ENCODE results near the gene TTI1. TPM values are rescaled to one million over a fixed set of nuclear protein-coding genes. Genes with fewer than 3 reads are reported as not detected.

TTI1 gene
- total and polyA plus RNA-seq, 9 of the 15 experiments (the other 6 are each of a cell fraction or from before 2014, with no cell fraction given), result 9.8 to 55.1 (median 39.4) TPM

GRCh38 chr20:38034961-38035360, 1.7 kb upstream of the TTI1 start (continued):
- TF ChIP-seq CSDE1 (IDR thresholded peaks at IDR 0.05), result no peak
- 0 out of 4 replicates have a peak, but pooled peaks of 1 of the 2 experiments have one; percentile 22 for TF ChIP-seq TRIM24 (IDR thresholded peaks at IDR 0.05)
- TF ChIP-seq HMGN3 (IDR thresholded peaks at IDR 0.05; ENCODE audit: borderline replicate concordance, extremely low read depth, insufficient read length, low read depth, low read length), result no peak
- TF ChIP-seq ADNP (tag; IDR thresholded peaks at IDR 0.05), result no peak
- TF ChIP-seq CAMTA2 (CRISPR knock-in tag; conservative IDR thresholded peaks at IDR 0.05), result no peak
- TF ChIP-seq ZBTB1 (CRISPR knock-in tag; IDR thresholded peaks at IDR 0.05; ENCODE audit: borderline replicate concordance, low read depth), result no peak

DNA sequence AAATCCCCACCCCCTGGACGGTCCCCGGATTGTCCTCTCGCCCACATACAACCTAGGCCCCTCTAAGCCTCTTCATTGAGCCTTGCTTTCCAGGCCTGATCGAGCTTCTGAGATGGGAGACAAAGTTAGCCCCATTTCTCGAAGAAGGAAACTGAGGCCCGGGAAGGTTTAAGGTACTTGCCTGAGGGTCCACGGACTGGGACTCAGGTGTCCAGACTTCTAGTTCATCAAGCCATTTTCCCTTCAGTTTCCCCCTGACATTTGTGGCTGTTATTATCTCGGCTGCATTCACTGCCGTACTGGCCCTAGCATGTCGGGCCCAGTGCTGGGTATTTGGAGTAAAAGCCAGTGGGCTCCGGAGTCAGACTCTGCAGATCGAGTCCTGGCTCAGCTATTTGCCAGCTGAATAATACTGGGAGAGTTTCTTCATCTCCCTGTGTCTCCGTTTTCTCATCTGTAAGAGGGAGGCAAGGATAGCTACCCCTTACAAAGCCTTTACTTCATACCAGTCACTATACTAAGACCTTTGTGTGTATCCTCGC, 923 bp upstream of the TTI1 start:
- Histone ChIP-seq H3K4me3 (peak overlapping the region; percentile 96), H3K4me1 (replicated peaks in 1 of 2; ENCODE audit: control insufficient read depth in 2 of 2, insufficient read depth in 2 of 2, low read length in 2 of 2) (peaks cover 24 to 40% of the 10 kb centered on the region in 2 experiments; a peak in 4 of 5 replicates), H2AFZ (ENCODE audit: low read depth, low read length) (peak overlapping the region; percentile 96), H4K20me1 (replicated peaks; ENCODE audit: control insufficient read depth, insufficient read depth, low read length) (no peaks in the 10 kb centered on the region; the same call in 1 of the 2 replicates), H3K79me2 (ENCODE audit: control insufficient read depth, insufficient read depth, low read length) (peaks cover 98% of the 10 kb centered on the region), H3K9me3 (replicated peaks; ENCODE audit: control insufficient read depth, insufficient read depth, low read depth, low read length) (no peaks in the 10 kb centered on the region), H3K36me3 (ENCODE audit: control insufficient read depth, insufficient read depth, low read length) (peaks cover 45% of the 10 kb centered on the region), H3K27me3 (ENCODE audit: control insufficient read depth in 2 of 2, insufficient read depth in 2 of 2, low read length in 2 of 2) (no peaks in the 10 kb centered on the region), H3K4me2 (ENCODE audit: insufficient read depth, low read length) (peak overlapping the region; percentile 94), H3K27ac (ENCODE audit: extremely low read depth, low read depth, low read length) (peak overlapping the region; percentile 98), H3K9me1 (ENCODE audit: control insufficient read depth, insufficient read depth, low read length) (no peaks in the 10 kb centered on the region), H3K9ac (ENCODE audit: insufficient read depth in 1 of 2, low read depth in 2 of 2, low read length in 2 of 2) (peak overlapping the region; percentile 98 to 100)
- DNase-seq (ENCODE audit: extremely low read depth in 1 of 4, low spot score in 3 of 4), result peak in 2 of 4 experiments; percentile 26 to 35
- intact Hi-C loops (cut with micrococcal nuclease) (no loop called here), in situ Hi-C loops (cut with MboI) (no loop called here)
- POLR2A ChIA-PET, result interaction anchor here (0.6 to 3.2 kb wide), 6 partner anchors 10 to 157 kb away, joined by 3 to 19 read pairs (median 6); no protein-coding TSS in a partner anchor
- CTCF ChIA-PET (ENCODE audit: low intra/inter-chr PET ratio), result no interaction called here
- peak; percentile 42 for ATAC-seq
- WGBS (ENCODE audit: insufficient coverage, low coverage, missing lambda C conversion rate), result 2% methylated on average over 14 of the region's 14 CpGs
- FAIRE-seq, result no peak
- BruUV-seq (replicated peaks), result no TSS peak
- TF ChIP-seq JUN (IDR thresholded peaks at IDR 0.05; ENCODE audit: borderline replicate concordance, low read depth, low read length) (no peak), JUN (CRISPR knock-in tag; IDR thresholded peaks at IDR 0.05; ENCODE audit: borderline replicate concordance) (0 out of 2 replicates have a peak, but pooled peaks have one; percentile 74), HDAC3 (IDR thresholded peaks at IDR 0.05; ENCODE audit: borderline replicate concordance, partially characterized antibody) (no peak), NR3C1 (CRISPR knock-in tag; IDR thresholded peaks at IDR 0.05) (0 out of 2 replicates have a peak, but pooled peaks have one; percentile 17), ZC3H4 (CRISPR knock-in tag; IDR thresholded peaks at IDR 0.05; ENCODE audit: borderline replicate concordance) (0 out of 2 replicates have a peak, but pooled peaks have one; percentile 59), BCOR (IDR thresholded peaks at IDR 0.05) (no peak), ZFX (CRISPR knock-in tag; IDR thresholded peaks at IDR 0.05) (peak; percentile 5; the same call in 1 of the 2 replicates), FOXA3 (CRISPR knock-in tag; conservative IDR thresholded peaks at IDR 0.05 in 1 of 2, IDR thresholded peaks at IDR 0.05 in 1 of 2) (peak in 1 of 2 experiments; percentile 82; a peak in 1 of 4 replicates), RBM17 (IDR thresholded peaks at IDR 0.05; ENCODE audit: borderline replicate concordance, low read depth, low read length) (no peak), ASH1L (IDR thresholded peaks at IDR 0.05; ENCODE audit: borderline replicate concordance, low read depth, partially characterized antibody) (no peak), TEAD4 (IDR thresholded peaks at IDR 0.05; ENCODE audit: low read length) (no peak), TEAD4 (CRISPR knock-in tag; IDR thresholded peaks at IDR 0.05; ENCODE audit: borderline replicate concordance) (0 out of 2 replicates have a peak, but pooled peaks have one; percentile 57), EGR1 (conservative IDR thresholded peaks at IDR 0.05) (no peak), ATF3 (IDR thresholded peaks at IDR 0.05) (no peak), ATF3 (CRISPR knock-in tag; conservative IDR thresholded peaks at IDR 0.05) (no peak), ZBTB7A (IDR thresholded peaks at IDR 0.05; ENCODE audit: borderline replicate concordance, control insufficient read depth, low read depth, low read length) (no peak), RFX7 (CRISPR knock-in tag; IDR thresholded peaks at IDR 0.05) (no peak)
